Measurements from ENCODE around the gene KCNH2.

Gene KCNH2

DNA sequence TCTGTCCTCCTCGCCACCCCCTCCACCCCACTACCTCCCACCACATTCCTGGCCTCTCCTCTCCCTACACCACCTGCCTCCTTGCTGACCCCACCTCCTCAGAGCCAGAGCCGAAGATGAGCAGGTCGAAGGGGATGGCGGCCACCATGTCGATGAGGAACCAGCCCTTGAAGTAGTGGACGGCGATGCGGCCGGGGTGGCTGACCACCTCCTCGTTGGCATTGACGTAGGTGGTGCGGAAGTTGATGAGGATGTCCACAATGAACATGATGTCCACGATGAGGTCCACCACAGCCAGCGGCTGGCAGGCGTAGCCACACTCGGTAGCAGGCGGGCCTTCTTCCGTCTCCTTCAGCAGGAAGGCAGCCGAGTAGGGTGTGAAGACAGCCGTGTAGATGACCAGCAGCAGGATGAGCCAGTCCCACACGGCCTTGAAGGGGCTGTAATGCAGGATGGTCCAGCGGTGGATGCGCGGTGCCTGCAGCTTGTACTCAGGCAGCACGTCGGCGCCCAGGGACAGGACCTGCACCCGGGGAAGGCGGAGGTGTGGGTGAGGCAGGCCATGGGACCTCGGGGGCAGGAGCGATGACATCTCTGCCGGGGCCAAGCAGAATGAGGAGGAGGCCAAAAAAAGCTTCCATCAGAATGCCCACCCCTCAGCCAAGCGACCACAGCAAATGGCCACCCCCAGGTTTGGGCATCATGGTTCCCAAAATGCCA is 25.6 kb downstream of the KCNH2 start:
- in situ Hi-C loops (cut with HindIII; ENCODE audit: low sequenced_read_pairs): loop anchor here (10.0 kb wide), 1 partner anchor 62 kb away; no protein-coding TSS in a partner anchor

DNA sequence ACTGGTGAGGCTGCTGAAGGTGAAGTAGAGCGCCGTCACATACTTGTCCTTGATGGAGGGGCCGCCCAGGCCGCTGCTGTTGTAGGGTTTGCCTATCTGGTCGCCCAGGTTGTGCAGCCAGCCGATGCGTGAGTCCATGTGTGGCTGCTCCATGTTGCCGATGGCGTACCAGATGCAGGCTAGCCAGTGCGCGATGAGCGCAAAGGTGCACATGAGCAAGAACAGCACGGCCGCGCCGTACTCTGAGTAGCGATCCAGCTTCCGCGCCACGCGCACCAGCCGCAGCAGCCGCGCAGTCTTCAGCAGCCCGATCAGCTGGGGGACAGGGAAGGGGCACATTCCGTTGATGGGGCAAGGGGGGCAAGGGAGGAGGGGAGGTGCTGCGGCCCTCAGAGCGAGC is 26.6 kb downstream of the KCNH2 start:
- in situ Hi-C loops (cut with HindIII; ENCODE audit: low sequenced_read_pairs): loop anchor here (10.0 kb wide), 1 partner anchor 63 kb away; no protein-coding TSS in a partner anchor

- in situ Hi-C loops (cut with HindIII; ENCODE audit: low sequenced_read_pairs): loop anchor here (10.0 kb wide), 1 partner anchor 64 kb away; no protein-coding TSS in a partner anchor
Measured at GRCh38 chr7:150951181-150951520, 27.0 kb downstream of the KCNH2 start.

DNA sequence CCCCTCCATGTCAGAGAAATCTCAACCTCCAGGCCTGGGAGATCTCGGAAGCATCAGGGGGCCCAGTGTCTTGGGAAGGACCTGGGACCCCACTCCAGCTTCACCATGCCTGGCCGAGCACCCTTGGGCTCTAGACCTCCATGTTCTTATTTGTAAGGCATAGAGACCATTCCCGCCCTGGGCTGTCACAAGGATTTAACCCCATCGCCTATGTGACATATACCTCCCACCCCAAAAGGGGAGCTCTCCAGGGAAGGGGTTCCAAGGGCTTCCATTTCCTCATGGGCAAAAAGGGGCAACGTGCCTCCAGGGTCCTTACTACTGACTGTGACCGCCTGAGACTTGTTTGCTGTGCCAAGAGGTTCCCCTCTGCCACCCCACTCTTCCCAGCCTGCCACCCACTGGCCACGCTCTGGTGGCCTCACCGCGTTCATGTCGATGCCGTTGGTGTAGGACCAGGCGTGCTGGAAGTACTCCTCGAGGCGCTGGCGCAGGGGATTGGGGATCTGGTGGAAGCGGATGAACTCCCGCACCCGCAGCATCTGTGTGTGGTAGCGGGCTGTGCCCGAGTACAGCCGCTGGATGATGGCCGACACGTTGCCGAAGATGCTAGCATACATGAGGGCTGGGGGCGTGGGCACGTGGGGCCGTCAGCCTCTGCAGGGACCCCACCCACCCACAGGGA is 27.5 kb downstream of the KCNH2 start:
- in situ Hi-C loops (cut with HindIII; ENCODE audit: low sequenced_read_pairs): loop anchor here (10.0 kb wide), 1 partner anchor 64 kb away; no protein-coding TSS in a partner anchor

GRCh38 chr7:150949971-150950491 is 28.1 kb downstream of the KCNH2 start:
- in situ Hi-C loops (cut with HindIII; ENCODE audit: low sequenced_read_pairs): loop anchor here (10.0 kb wide), 1 partner anchor 65 kb away; no protein-coding TSS in a partner anchor

DNA sequence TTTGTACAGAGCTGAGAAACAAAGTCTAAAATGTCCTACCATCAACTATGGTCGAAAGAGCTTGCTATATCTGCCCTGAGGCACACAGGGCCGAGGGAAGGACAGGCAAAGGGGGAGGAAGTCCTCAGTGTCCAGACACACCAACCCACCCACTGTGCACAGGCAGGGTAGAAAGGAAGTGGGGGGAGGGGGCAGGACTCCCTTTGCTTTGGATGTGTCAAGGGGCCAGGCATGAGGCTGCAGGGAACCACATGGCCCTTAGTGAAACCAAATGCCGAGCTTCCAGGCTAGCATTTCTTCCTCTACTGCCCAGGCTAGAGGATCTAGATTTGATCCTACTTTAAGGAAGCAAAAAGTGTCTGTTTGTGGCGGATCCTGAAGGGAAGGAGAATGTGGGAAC is 28.6 kb downstream of the KCNH2 start:
- in situ Hi-C loops (cut with HindIII; ENCODE audit: low sequenced_read_pairs): no loop called here

- in situ Hi-C loops (cut with HindIII; ENCODE audit: low sequenced_read_pairs): no loop called here
Measured at GRCh38 chr7:150948791-150949251, 29.3 kb downstream of the KCNH2 start.

DNA sequence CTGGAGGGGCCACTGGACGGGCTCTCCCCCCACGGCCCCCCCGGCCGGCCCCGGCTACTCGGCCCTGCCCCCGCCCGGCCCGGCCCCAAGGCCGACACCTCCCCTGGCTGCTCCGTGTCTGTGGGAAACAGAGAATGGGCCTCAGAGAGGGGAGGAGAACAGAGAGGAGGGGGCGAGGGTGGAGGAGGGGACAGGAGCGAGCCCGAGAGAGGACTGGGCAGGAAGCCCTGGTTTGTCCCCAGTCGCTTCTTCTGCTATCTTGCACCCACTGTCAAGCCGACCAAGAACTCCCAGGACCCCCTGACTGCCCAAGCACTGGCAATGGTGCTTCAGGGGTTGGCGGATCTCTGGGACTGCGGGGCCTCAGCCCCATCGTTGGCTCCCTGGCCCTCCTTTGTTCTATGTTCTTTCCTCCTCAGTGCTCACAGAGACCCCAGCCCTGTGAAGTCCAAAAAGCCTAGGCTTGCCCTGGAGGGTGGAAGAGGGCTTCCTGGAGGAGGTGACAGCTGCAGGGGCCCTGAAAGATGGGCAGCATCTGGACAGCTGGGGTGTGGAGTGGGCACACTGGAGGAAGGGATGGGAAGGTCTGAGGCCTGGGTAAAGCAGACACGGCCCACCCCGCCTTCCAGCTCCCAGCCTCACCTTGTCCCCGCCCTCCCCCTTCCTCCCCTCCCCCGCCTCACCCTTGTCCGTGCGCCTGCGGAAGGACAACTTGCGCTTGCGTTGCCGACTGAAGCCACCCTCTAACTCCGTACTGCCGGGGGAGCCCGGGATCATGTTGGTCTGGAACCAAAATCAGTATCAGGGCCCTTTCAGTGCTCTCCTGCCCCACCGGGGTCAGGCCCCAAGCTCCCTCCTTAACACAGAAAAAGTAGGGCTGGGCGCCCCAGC is 30.1 kb downstream of the KCNH2 start:
- in situ Hi-C loops (cut with HindIII; ENCODE audit: low sequenced_read_pairs): no loop called here

DNA sequence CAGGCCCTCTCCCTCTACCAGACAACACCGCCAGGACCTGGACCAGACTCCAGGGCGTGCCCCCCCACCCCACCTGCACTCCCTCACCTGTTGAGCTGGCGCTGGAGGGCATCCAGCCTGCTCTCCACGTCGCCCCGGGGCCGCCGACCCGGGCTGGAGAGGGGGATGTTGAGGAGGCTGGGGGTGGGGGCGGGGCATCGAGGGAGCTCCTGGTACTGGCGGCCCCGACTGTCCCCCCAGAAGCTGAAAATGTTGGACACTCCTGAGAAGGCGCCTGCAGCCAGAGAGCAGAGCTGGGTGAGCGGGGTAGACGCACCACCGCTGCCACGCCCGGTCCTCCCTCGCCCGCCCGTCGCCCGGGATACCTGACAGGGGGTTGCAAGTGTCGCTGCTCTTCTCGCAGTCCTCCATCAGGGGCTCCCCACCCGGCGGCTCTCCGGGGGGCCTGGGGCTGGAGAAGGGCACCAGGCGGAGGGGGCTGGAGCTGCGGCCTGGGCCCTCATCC is 30.8 kb downstream of the KCNH2 start:
- in situ Hi-C loops (cut with HindIII; ENCODE audit: low sequenced_read_pairs): no loop called here

DNA sequence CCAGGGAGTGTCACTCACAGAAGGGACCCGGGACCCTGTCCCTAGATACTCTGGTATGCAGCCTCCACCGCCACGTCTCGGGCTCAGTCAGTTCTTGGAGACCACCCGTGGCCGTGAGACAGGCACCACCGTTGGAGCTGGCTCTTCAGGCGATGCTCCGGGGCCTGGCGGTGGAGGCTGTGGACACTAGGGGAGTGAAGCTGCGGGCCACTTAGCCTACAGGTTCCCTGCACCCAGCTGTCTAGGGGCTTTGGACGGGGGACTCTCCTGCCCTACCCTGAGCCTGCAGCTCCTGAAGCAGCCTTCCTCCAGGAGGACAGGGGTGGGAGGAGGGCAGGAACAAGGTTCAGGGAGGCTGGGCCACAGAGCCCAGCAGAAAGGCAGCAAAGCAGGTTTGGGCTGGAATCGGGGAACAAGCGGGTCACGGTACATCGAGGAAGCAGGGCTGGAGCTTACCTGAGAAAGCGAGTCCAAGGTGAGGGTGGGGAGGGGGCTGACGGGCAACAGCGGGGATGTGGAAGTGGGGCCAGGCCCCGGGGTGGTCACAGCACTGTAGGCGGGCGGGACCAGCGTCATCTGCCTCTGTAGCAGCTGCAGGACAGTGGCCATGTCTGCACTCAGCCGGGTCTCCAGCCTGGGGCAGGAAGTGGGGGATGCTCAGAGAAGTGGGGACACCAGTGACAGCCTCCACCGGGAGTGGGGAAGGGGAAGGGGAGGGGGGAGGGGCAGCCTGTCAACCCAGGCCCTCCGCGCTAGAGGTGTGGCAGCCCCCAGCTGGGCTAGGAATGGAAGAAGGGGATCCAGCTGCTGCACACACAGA is 31.5 kb downstream of the KCNH2 start:
- in situ Hi-C loops (cut with HindIII; ENCODE audit: low sequenced_read_pairs): no loop called here

DNA sequence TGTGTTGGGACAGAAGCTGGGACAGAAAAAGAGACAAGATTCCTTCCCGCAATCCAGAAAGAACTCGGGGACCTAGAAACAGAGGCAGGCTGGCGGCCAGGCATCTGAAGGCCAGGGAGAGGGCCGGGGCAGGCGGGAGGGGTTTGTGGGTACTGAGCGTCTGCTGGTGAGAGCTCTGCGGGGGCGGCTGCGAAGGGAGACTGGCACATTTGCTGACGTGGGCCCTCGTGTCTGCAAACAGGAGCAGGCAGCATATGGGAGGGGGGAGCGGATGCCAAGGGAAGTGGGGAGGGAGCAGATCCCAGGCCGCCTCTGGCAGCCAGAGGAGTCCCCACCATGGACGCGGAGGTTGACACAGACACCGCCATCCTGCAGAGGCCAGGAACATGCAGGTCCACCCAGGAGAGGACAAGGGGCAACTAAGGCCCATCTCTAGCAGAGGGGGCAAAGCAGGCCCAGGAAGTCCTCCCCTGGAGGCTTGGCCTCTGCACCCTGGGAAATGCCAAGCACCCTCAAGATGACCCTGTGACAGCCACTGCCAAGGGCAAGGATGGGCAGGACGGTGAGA is 32.2 kb downstream of the KCNH2 start:
- in situ Hi-C loops (cut with HindIII; ENCODE audit: low sequenced_read_pairs): no loop called here

DNA sequence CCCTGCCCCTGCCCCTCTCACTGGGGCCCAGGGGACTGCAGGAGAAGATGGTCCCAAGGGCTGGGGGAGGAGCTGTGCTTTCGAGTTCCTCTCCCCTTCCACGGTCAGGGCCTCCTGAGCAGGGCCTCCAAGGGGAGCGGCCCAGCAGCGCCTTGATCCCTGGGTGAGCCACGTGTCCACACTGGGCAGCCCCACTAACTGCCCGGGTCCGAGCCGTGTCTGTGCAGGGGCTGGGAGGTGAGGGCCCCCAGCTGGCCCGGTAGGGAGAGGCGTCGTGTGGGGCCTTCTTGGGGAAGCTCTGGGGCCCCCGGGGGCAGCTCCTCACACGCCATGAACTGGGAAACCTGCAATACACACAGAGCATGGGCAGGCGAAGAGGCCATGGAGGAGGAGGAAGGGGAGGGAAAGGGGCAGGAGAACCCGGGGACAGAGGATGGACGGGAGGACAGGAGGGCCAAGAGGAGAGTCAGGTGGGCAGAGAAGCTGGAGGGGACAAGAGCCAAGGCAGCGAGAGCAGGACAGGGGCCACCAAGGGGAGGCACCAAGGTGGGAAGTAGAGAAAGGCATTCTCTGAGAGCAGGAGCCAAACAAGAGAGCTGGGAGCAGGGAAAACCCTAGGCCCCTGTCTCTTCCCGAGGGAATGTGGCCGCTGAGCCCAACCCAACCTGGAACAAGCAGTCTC is 32.8 kb downstream of the KCNH2 start:
- in situ Hi-C loops (cut with HindIII; ENCODE audit: low sequenced_read_pairs): no loop called here

DNA sequence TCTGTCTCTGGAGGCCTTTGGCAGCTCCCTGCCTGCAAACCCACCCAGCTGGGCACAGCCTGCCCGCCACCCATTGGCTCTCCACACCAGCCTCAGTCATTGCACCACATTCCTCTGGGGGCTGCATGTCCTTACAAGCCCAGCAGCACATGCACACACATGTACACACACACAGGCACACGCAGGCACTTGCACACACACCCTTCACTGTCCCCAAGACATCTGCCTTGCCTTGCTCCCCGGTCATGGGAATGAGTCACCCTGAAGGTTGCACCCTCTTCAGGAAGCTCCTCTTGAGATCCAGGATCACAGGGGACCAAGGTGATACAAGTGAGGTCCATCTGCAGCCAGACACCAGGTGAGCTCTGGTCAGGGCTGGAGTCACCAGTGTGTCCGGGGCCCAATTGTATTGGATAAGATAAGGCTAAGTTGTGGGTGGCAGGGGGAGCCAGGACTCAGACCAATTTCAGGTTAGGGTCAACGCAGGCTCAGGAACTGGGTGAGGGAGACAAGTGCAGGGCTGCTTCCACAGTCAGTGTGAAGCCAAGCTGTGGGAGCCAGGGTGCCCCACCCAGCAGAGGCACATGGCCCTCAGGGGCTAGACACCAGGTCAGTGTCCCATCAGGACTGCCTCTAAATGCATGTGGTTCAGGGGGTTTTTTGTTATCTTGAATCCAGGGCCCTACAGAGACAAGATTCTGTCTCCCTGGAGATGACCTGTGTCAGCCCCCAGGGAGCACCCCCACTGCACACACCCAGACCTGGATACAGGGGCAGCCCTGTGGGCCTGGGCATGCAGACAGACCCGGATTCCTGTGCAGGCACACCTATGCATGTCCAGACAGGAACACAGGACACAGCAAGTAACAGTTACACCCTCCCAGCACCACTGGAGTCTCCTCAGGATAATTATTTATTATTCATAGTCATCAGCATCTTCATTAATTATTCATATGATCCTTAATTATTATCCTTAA is 33.8 kb downstream of the KCNH2 start:
- in situ Hi-C loops (cut with HindIII; ENCODE audit: low sequenced_read_pairs): no loop called here

- in situ Hi-C loops (cut with HindIII; ENCODE audit: low sequenced_read_pairs): no loop called here
Measured at GRCh38 chr7:150943453-150943814, 34.7 kb downstream of the KCNH2 start.

- in situ Hi-C loops (cut with HindIII; ENCODE audit: low sequenced_read_pairs): no loop called here
Measured at GRCh38 chr7:150942591-150943452, 35.3 kb downstream of the KCNH2 start.

DNA sequence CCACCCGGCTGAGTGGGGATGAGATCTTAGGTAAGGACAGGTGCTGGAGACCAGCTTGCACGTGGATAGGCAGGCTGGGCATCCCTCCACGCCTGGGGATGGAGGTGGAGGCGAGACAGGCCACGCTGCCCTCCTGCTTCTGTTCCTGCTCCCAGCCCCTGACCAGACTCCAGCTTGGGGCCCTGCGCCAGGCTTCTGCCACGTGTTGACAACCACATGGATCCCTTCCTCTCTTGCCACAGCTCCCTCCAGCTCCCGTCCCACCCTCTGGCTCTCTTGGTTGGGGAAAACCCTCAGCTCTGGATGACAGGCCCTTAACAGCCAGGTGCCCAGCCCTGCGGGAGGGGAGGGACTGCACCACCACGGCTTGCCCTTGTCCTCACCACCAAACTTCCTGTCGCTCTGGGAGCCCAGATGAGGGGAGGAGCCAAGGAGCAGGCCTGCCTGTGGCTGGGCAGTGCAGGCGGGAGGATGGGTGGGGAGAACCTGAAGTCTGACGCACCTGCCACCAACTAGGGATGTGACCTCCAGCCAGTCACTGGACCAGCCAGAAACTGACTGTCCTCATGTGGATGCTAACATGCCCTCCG is 36.0 kb downstream of the KCNH2 start:
- in situ Hi-C loops (cut with HindIII; ENCODE audit: low sequenced_read_pairs): no loop called here
